ENCODE results near the gene ARSG.

GRCh38 chr17:68349157-68349556 lies 57.9 kb downstream of the ARSG start:
- TF ChIP-seq CREB1 (IDR thresholded peaks at IDR 0.05; ENCODE audit: low read depth) (no peak), EP300 (IDR thresholded peaks at IDR 0.05; ENCODE audit: borderline replicate concordance) (no peak), RAD21 (IDR thresholded peaks at IDR 0.05; ENCODE audit: low read depth) (no peak), CEBPB (IDR thresholded peaks at IDR 0.05) (no peak), YY1 (IDR thresholded peaks at IDR 0.05; ENCODE audit: low read depth) (no peak), TCF12 (IDR thresholded peaks at IDR 0.05; ENCODE audit: low read depth) (no peak), TEAD4 (IDR thresholded peaks at IDR 0.05) (no peak), TAF1 (IDR thresholded peaks at IDR 0.05; ENCODE audit: low read depth) (no peak)
- TF ChIP-seq, protein P1, sequence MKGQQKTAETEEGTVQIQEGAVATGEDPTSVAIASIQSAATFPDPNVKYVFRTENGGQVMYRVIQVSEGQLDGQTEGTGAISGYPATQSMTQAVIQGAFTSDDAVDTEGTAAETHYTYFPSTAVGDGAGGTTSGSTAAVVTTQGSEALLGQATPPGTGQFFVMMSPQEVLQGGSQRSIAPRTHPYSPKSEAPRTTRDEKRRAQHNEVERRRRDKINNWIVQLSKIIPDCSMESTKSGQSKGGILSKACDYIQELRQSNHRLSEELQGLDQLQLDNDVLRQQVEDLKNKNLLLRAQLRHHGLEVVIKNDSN (IDR thresholded peaks at IDR 0.05): no peak
- TF ChIP-seq, protein P2, sequence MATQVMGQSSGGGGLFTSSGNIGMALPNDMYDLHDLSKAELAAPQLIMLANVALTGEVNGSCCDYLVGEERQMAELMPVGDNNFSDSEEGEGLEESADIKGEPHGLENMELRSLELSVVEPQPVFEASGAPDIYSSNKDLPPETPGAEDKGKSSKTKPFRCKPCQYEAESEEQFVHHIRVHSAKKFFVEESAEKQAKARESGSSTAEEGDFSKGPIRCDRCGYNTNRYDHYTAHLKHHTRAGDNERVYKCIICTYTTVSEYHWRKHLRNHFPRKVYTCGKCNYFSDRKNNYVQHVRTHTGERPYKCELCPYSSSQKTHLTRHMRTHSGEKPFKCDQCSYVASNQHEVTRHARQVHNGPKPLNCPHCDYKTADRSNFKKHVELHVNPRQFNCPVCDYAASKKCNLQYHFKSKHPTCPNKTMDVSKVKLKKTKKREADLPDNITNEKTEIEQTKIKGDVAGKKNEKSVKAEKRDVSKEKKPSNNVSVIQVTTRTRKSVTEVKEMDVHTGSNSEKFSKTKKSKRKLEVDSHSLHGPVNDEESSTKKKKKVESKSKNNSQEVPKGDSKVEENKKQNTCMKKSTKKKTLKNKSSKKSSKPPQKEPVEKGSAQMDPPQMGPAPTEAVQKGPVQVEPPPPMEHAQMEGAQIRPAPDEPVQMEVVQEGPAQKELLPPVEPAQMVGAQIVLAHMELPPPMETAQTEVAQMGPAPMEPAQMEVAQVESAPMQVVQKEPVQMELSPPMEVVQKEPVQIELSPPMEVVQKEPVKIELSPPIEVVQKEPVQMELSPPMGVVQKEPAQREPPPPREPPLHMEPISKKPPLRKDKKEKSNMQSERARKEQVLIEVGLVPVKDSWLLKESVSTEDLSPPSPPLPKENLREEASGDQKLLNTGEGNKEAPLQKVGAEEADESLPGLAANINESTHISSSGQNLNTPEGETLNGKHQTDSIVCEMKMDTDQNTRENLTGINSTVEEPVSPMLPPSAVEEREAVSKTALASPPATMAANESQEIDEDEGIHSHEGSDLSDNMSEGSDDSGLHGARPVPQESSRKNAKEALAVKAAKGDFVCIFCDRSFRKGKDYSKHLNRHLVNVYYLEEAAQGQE (IDR thresholded peaks at IDR 0.05; ENCODE audit: low read depth): no peak
